DND-41 (cell line): ENCODE results near the gene ARMC9.

Experiments used
- EZH2 ChIP-seq: IDR thresholded peaks from 3 replicates; pipeline ENCODE4 v1.6.1; 2012; ENCODE audit warnings: borderline replicate concordance, low read depth, mild to moderate bottlenecking, moderate library complexity, low read length, inconsistent platforms; ENCODE audit not compliant: severe bottlenecking
- TF ChIP-seq, protein P1 (sequence below): IDR thresholded peaks from 2 replicates; pipeline ENCODE4 v1.5.1; 2012; ENCODE audit warnings: borderline replicate concordance, low read length, moderate library complexity, mild to moderate bottlenecking; ENCODE audit not compliant: poor library complexity, severe bottlenecking; ENCODE audit errors: extremely low read depth

DNA sequence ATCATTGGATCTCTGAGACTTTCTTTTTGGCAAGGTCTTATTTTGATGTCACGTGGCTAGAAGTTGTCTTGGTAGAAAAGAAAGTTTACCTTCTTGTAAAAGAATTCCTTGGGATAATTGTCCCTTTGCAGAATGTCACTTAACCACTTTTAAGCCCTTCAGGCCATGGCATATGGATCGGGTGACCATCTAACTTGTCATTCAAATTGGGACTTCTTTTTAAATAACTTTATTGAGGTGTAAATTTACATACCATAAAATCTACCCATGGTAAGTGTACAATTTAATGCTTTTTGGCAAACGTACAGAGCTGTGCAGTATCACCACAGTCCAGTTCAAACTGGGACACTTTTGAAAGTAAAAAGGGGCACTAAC is 24.6 kb downstream of the ARMC9 start:
- TF ChIP-seq, protein P1, sequence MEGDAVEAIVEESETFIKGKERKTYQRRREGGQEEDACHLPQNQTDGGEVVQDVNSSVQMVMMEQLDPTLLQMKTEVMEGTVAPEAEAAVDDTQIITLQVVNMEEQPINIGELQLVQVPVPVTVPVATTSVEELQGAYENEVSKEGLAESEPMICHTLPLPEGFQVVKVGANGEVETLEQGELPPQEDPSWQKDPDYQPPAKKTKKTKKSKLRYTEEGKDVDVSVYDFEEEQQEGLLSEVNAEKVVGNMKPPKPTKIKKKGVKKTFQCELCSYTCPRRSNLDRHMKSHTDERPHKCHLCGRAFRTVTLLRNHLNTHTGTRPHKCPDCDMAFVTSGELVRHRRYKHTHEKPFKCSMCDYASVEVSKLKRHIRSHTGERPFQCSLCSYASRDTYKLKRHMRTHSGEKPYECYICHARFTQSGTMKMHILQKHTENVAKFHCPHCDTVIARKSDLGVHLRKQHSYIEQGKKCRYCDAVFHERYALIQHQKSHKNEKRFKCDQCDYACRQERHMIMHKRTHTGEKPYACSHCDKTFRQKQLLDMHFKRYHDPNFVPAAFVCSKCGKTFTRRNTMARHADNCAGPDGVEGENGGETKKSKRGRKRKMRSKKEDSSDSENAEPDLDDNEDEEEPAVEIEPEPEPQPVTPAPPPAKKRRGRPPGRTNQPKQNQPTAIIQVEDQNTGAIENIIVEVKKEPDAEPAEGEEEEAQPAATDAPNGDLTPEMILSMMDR = no peak
- no peak for TF ChIP-seq EZH2
